Mammary epithelial cell (primary cell): ENCODE data around the gene PPP1R17.

ENCODE experiments used
- EZH2 ChIP-seq: IDR thresholded peaks from 2 replicates; pipeline ENCODE4 v1.6.1; 2012; ENCODE audit warnings: low read length, inconsistent platforms, borderline replicate concordance
- TF ChIP-seq, protein P1 (sequence below), 2 donors: IDR thresholded peaks in 1 of 2; conservative IDR thresholded peaks in 1 of 2; 2 replicates each; pipeline ENCODE4 v1.5.1; 2011 to 2012; ENCODE audit warnings: inconsistent platforms in 2 of 2, low read length in 2 of 2, mild to moderate bottlenecking in 2 of 2, control low read depth in 1 of 2, low read depth in 1 of 2; ENCODE audit not compliant: insufficient read depth in 1 of 2; ENCODE audit errors: extremely low read depth in 1 of 2

DNA sequence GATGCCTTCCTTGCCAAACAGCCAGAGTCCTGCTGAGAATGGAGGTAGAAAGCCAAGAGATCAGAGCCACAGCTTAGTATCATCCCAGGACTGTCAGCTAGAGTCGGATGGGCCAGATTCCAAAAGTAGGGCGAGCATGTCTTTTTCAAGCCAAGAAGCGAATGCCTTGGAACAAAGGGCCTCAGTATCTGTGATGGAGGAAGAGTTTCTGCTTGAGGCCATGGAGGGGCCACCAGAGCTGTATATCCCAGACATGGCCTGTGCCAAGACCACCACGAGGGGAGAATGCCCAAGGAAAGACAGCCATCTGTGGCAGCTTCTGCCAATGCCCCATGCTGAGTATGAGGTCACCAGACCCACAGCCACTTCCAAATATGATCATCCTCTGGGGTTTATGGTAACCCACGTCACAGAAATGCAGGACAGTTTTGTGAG is 44.3 kb upstream of the PPP1R17 start:
- TF ChIP-seq, protein P1, sequence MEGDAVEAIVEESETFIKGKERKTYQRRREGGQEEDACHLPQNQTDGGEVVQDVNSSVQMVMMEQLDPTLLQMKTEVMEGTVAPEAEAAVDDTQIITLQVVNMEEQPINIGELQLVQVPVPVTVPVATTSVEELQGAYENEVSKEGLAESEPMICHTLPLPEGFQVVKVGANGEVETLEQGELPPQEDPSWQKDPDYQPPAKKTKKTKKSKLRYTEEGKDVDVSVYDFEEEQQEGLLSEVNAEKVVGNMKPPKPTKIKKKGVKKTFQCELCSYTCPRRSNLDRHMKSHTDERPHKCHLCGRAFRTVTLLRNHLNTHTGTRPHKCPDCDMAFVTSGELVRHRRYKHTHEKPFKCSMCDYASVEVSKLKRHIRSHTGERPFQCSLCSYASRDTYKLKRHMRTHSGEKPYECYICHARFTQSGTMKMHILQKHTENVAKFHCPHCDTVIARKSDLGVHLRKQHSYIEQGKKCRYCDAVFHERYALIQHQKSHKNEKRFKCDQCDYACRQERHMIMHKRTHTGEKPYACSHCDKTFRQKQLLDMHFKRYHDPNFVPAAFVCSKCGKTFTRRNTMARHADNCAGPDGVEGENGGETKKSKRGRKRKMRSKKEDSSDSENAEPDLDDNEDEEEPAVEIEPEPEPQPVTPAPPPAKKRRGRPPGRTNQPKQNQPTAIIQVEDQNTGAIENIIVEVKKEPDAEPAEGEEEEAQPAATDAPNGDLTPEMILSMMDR (conservative IDR thresholded peaks at IDR 0.05 in 1 of 2, IDR thresholded peaks at IDR 0.05 in 1 of 2; ENCODE audit: extremely low read depth in 1 of 2, insufficient read depth in 1 of 2, low read depth in 1 of 2, low read length in 2 of 2): no peak
- TF ChIP-seq EZH2: no peak
